Thymus (tissue), 11 donors: ENCODE results near the gene STIM1. TPM values are rescaled to one million over a fixed set of nuclear protein-coding genes. Genes with fewer than 3 reads are reported as not detected.
"Not testable (repeated sequence)": the region's sequence is repeated elsewhere in the genome, so short reads cannot be mapped to it uniquely, and the experiment has no call there.

Experiments
- DNase-seq, 9 donors: peaks; one replicate each; pipeline ENCODE4 v3.0.0-alpha.2; 2013; ENCODE audit warnings: low spot score in 9 of 9, low read depth in 6 of 9, missing footprints in 1 of 9
- H3K27ac ChIP-seq, 2 donors: one replicate each; pipeline ENCODE4 v1.5.1; 2013; ENCODE audit warnings: control low read depth in 1 of 2, low read depth in 1 of 2, low read length in 1 of 2, mild to moderate bottlenecking in 1 of 2, moderate library complexity in 1 of 2
- H3K27me3 ChIP-seq, 2 donors: one replicate each; pipeline ENCODE4 v1.5.1; 2013; ENCODE audit warnings: low read length in 1 of 2; ENCODE audit not compliant: control insufficient read depth in 2 of 2, insufficient read depth in 1 of 2
- H3K36me3 ChIP-seq, 2 donors: one replicate each; pipeline ENCODE4 v1.5.1; 2013; ENCODE audit warnings: low read length in 1 of 2, mild to moderate bottlenecking in 1 of 2, moderate library complexity in 1 of 2; ENCODE audit not compliant: control insufficient read depth in 2 of 2, insufficient read depth in 2 of 2
- H3K4me1 ChIP-seq, 2 donors: one replicate each; pipeline ENCODE4 v1.5.1; 2013; ENCODE audit warnings: low read length in 2 of 2; ENCODE audit not compliant: control insufficient read depth in 2 of 2, insufficient read depth in 2 of 2
- H3K4me3 ChIP-seq, 2 donors: one replicate each; pipeline ENCODE4 v1.5.1; 2013; ENCODE audit warnings: low read length in 2 of 2, control low read depth in 1 of 2, mild to moderate bottlenecking in 1 of 2
- H3K9me3 ChIP-seq, 2 donors: one replicate each; pipeline ENCODE4 v1.5.1; 2013; ENCODE audit warnings: low read length in 1 of 2, mild to moderate bottlenecking in 1 of 2; ENCODE audit not compliant: control insufficient read depth in 2 of 2, insufficient read depth in 1 of 2
- WGBS: extraction: QIAGEN DNeasy Blood & Tissue Kit; methylation state at CpG from one replicate; pipeline ENCODE4 v1.1.7; 2013; 5-methylcytosine and 5-hydroxymethylcytosine counted together
- polyA plus RNA-seq: library from polyadenylated mRNA; stranded (reverse); fragments of 200-250 nt; gene quantifications from one replicate; pipeline ENCODE4 v1.2.3, GENCODE V29; 2013
- total RNA-seq: library from RNA; stranded (reverse); fragments of 120-200 nt; gene quantifications from one replicate; pipeline ENCODE4 v1.2.4, GENCODE V29; 2013
- donor health status: healthy.

Gene STIM1
- total and polyA plus RNA-seq, 2 donors, result 30.8 to 33.0 TPM

DNA sequence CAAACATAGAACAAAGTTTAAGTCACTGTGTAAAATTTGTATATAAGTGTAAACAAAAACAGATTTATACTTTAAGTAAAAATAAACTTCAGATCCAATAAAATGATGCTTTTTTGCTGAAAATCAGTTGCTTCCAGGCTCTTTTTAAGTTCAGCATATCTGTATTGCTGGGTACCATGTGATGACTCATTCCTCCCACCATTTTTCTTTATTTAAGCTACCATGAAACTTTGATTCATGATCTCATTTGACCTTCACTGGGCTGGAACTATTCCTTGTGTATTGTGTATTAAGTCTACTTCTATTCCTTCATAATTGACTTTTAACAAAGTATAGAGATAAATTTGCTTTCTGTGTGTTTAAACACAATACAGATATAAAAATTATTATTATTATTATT lies 192.9 kb downstream of the STIM1 start:
- Histone ChIP-seq H3K36me3 (peaks cover 6 to 9% of the 10 kb centered on the region in 2 donors), H3K4me1 (no peaks in the 10 kb centered on the region), H3K4me3 (no peak overlapping the region), H3K9me3 (no peaks in the 10 kb centered on the region), H3K27me3 (no peaks in the 10 kb centered on the region), H3K27ac (no peak overlapping the region)
- DNase-seq, result no peak

DNA sequence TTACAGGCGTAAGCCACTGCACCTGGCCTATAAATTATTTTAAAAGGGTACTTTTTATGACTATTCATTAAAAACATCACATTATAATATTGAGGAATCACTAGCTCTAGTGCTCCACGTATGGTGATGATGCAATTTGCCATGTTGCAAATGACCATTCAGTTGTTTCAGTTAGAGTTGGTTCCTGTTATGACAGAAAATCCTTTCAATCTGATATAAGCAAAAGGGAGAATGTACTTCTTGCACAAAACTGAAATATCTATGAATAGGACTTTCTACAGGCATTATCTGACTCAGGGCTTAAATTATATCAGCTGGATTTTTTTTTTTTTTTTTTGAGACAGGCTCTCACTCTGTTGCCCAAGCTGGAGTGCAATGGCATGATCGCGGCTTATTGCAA lies 193.5 kb downstream of the STIM1 start:
- WGBS, result 96% methylated on average over 4 of the region's 4 CpGs
- no peaks in the 10 kb centered on the region for H3K27me3 ChIP-seq
- no peak overlapping the region for H3K27ac ChIP-seq
- DNase-seq, result no peak
- no peaks in the 10 kb centered on the region for H3K9me3 ChIP-seq
- no peaks in the 10 kb centered on the region for H3K4me1 ChIP-seq
- H3K4me3 ChIP-seq, result no peak overlapping the region
- H3K36me3 ChIP-seq, result peaks cover 6 to 9% of the 10 kb centered on the region in 2 donors

DNA sequence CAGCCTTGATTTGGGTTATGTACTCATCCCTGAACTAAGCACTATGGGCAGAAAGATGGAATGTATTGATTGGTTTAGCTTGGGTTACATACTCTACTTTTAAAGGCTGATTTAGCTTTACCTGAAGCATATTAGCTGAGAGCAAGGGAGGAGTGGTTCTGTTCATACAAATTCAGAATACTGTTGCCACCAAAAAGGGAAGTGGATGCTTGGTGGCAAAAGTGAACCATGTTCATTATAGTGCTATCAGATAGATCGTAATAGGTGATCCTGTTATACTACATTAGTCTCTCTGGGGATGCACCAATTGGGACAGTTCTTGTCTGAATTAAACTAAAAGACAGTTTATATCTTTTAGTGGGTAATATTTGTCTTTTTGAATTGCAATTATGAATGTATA lies 194.7 kb downstream of the STIM1 start:
- no peak overlapping the region for H3K27ac ChIP-seq
- H3K4me3 ChIP-seq, result no peak overlapping the region
- peaks cover 6 to 11% of the 10 kb centered on the region in 2 donors for H3K36me3 ChIP-seq
- no peaks in the 10 kb centered on the region for H3K4me1 ChIP-seq
- WGBS, result 97% methylated on average over 1 of the region's 1 CpG
- DNase-seq, result no peak
- no peaks in the 10 kb centered on the region for H3K9me3 ChIP-seq
- H3K27me3 ChIP-seq, result no peaks in the 10 kb centered on the region

DNA sequence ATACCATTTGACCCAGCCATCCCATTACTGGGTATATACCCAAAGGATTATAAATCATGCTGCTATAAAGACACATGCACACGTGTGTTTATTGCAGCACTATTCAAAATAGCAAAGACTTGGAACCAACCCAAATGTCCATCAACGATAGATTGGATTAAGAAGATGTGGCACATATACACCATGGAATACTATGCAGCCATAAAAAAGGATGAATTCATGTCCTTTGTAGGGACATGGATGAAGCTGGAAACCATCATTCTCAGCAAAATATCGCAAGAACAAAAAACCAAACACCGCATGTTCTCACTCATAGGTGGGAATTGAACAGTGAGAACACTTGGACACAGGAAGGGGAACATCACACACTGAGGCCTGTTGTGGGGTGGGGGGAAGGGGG lies 197.7 kb downstream of the STIM1 start:
- over 99% methylated on average over 4 of the region's 4 CpGs for WGBS
- not testable (repeated sequence) for H3K4me3 ChIP-seq, DNase-seq, H3K9me3 ChIP-seq, H3K27me3 ChIP-seq, H3K4me1 ChIP-seq, H3K27ac ChIP-seq
- H3K36me3 ChIP-seq, result peaks cover 21 to 26% of the 10 kb centered on the region in 2 donors

DNA sequence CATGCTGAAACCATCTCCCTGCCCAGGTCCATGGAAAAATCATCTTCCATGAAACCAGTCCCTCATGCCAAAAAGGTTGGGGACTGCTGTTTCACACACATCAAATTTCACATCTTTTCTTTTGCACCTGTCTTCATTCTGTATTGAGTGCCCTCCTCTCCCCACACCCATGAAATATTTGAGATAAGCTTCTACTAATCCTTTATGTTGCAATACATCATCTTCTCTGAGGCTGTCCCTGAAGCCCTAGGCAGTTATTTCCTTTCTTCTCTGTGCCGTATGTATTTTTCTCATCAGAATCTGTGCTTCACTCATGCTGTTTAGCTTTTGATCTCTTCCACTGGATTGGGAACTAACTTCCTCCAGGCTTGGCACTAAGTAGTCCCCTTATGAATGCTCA lies 199.2 kb downstream of the STIM1 start:
- Histone ChIP-seq H3K4me1 (no peaks in the 10 kb centered on the region), H3K9me3 (no peaks in the 10 kb centered on the region), H3K36me3 (peaks cover 26 to 32% of the 10 kb centered on the region in 2 donors), H3K27ac (no peak overlapping the region), H3K27me3 (no peaks in the 10 kb centered on the region), H3K4me3 (no peak overlapping the region)
- WGBS, result 93% methylated on average over 1 of the region's 1 CpG
- DNase-seq, result no peak

DNA sequence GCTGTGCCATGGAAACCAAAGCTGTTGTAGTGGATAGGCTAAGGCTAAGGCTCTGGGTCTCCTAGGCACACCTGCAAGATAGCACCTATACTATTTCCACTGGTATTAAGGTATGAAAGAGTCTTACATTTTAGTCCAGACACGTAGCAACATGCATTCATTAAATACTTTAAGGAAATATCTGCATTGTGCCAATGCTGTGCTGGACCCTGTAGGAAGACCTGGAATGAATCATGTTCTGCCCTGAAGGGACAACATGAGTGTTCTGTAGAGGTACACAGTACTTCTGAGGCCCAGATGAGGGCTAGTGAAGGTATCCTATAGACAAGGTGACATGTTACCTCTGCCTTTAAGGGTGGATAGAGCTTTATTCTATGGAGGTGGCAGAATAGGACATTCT lies 204.0 kb downstream of the STIM1 start:
- no peaks in the 10 kb centered on the region for H3K9me3 ChIP-seq
- no peak overlapping the region for H3K4me3 ChIP-seq
- H3K27ac ChIP-seq, result no peak overlapping the region
- no peak for DNase-seq
- peaks cover 42 to 47% of the 10 kb centered on the region in 2 donors for H3K36me3 ChIP-seq
- H3K27me3 ChIP-seq, result no peaks in the 10 kb centered on the region
- 95% methylated on average over 1 of the region's 1 CpG for WGBS
- H3K4me1 ChIP-seq, result no peaks in the 10 kb centered on the region

DNA sequence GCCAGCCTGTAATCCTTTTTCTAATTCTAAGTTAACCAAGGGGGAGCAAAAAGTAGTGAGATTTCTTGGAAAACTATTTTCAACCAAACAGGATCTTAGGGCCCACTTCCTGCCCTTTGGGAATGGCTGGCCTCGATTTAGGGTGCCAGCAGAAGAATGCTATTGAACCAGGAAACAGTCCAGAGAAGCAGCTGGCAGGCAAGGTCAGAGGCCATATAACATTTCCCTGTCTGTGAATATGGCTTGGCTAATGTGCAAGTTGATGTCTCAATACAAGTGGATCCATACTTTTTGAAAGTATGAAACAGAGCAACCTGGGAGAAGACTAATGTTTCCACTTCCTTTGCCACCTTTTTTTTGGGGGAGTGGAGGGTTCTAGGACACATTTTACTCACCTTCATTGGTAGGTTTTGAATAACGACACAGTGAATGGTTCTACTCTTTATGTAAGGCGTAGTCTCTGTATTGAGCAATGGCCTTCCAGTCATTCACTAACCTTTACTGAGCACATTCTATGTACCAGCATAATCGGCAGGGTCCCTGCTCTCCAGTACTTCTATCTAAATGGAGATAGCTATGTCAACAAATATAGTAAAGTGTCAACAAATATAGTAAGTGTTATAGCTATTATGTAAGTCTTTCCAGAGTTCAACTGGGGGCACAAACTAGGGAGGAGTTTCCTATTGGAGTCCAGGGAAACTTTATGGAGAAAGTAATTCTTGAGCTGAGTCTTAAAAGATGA lies 204.9 kb downstream of the STIM1 start:
- Histone ChIP-seq H3K36me3 (peaks cover 43 to 45% of the 10 kb centered on the region in 2 donors), H3K27ac (no peak overlapping the region), H3K27me3 (no peaks in the 10 kb centered on the region), H3K4me1 (no peaks in the 10 kb centered on the region), H3K9me3 (no peaks in the 10 kb centered on the region), H3K4me3 (no peak overlapping the region)
- 96% methylated on average over 4 of the region's 4 CpGs for WGBS
- no peak for DNase-seq

DNA sequence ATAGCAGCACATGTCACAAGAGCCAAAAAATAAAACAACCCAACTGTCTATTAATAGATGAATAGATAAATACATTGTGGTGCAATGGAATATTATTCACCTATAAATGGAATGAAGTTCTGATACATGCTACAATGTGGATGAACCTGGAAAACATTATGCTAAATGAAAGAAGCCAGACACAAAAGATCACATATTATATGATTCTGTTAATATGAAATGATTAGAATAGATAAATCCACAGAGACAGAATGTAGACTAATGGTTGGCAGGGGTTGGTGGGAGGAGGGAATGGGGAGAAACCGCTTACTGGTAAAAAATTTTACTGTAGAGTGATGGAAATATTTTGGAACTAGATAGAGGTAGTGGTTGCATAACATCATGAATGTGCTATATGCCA lies 206.2 kb downstream of the STIM1 start:
- H3K9me3 ChIP-seq, result no peaks in the 10 kb centered on the region
- H3K4me1 ChIP-seq, result no peaks in the 10 kb centered on the region
- 100% methylated on average over 1 of the region's 1 CpG for WGBS
- peaks cover 35 to 37% of the 10 kb centered on the region in 2 donors for H3K36me3 ChIP-seq
- DNase-seq, result no peak
- H3K27ac ChIP-seq, result no peak overlapping the region
- H3K4me3 ChIP-seq, result no peak overlapping the region
- H3K27me3 ChIP-seq, result no peaks in the 10 kb centered on the region

DNA sequence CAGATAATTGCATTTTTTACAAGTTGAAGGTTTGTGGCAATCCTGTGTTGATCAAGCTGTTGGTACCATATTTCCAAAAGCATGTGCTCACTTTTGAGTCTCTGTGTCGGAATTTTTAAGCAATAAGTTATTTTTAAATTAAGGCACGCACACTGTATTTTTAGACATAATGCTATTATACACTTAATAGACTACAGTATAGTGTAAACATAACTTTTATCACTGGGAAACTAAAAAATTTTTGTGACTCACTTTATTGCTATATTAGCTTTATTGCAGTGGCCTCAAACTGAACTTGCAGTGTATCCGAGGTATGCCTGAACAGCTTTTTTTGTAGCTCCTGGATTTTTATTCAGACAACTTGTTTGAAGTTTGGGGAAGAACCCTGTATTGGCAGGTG lies 207.9 kb downstream of the STIM1 start:
- 98% methylated on average over 3 of the region's 3 CpGs for WGBS
- no peaks in the 10 kb centered on the region for H3K27me3 ChIP-seq
- H3K4me3 ChIP-seq, result no peak overlapping the region
- no peaks in the 10 kb centered on the region for H3K9me3 ChIP-seq
- no peak for DNase-seq
- H3K4me1 ChIP-seq, result peaks cover 0 to 3% of the 10 kb centered on the region in 2 donors
- no peak overlapping the region for H3K27ac ChIP-seq
- peaks cover 32 to 38% of the 10 kb centered on the region in 2 donors for H3K36me3 ChIP-seq
